DOHH2 (cell line): ENCODE data around the gene CRPPA.
A peak's percentile ranks its signal among the peaks of the same experiment; 100 is the strongest.

Experiments used
- H3F3A ChIP-seq: fragments of 200-600 bp; sonication (generic), shearing (Covaris generic); 2 replicates; pipeline ENCODE4 v1.6.0; 2016; ENCODE audit warnings: antibody characterized with exemption, mild to moderate bottlenecking; ENCODE audit not compliant: control insufficient read depth, insufficient read depth
- H3K27ac ChIP-seq: fragments of 200-600 bp; sonication (generic); 2 replicates; pipeline ENCODE4 v1.5.1; 2014; ENCODE audit warnings: low read depth, mild to moderate bottlenecking, low read length, moderate library complexity
- H3K27me3 ChIP-seq: fragments of 200-600 bp; sonication (generic); 2 replicates; pipeline ENCODE4 v1.6.1; 2014; ENCODE audit warnings: mild to moderate bottlenecking, low read length, mixed read lengths; ENCODE audit not compliant: control insufficient read depth
- H3K36me3 ChIP-seq: fragments of 200-600 bp; sonication (generic); 2 replicates; pipeline ENCODE4 v1.6.1; 2014; ENCODE audit warnings: mild to moderate bottlenecking, low read length, moderate library complexity, mixed read lengths; ENCODE audit not compliant: control insufficient read depth
- H3K4me1 ChIP-seq: fragments of 200-600 bp; sonication (generic); 2 replicates; pipeline ENCODE4 v1.6.1; 2014; ENCODE audit warnings: mild to moderate bottlenecking, low read length, mixed read lengths; ENCODE audit not compliant: control insufficient read depth
- H3K4me2 ChIP-seq: fragments of 200-600 bp; sonication (generic); 2 replicates; pipeline ENCODE4 v1.6.0; 2014; ENCODE audit warnings: mild to moderate bottlenecking, low read length, moderate library complexity
- H3K4me3 ChIP-seq: fragments of 200-600 bp; sonication (generic); 2 replicates; pipeline ENCODE4 v1.5.1; 2014; ENCODE audit warnings: mild to moderate bottlenecking, low read length, mixed read lengths
- H3K79me2 ChIP-seq: fragments of 200-600 bp; sonication (generic); 2 replicates; pipeline ENCODE4 v1.6.1; 2014; ENCODE audit warnings: mild to moderate bottlenecking, low read length, mixed read lengths; ENCODE audit not compliant: control insufficient read depth
- H3K9me2 ChIP-seq: fragments of 200-600 bp; sonication (generic); replicated peaks from 2 replicates; pipeline ENCODE4 v1.6.1; 2014; ENCODE audit warnings: mild to moderate bottlenecking, low read length, mixed read lengths; ENCODE audit not compliant: control insufficient read depth
- H3K9me3 ChIP-seq: fragments of 200-600 bp; sonication (generic); 2 replicates; pipeline ENCODE4 v1.6.1; 2014; ENCODE audit warnings: antibody characterized with exemption, low read length, mixed read lengths; ENCODE audit not compliant: control insufficient read depth, insufficient read depth
- H4K20me1 ChIP-seq: fragments of 200-600 bp; sonication (generic); 2 replicates; pipeline ENCODE4 v1.6.0; 2014; ENCODE audit warnings: low read depth, mild to moderate bottlenecking, antibody characterized with exemption, low read length, moderate library complexity; ENCODE audit not compliant: control insufficient read depth, insufficient read depth
- EZH2phosphoT487 ChIP-seq: fragments of 200-600 bp; sonication (generic); IDR thresholded peaks from 2 replicates; pipeline ENCODE4 v1.6.1; 2017; ENCODE audit warnings: borderline replicate concordance, mild to moderate bottlenecking, antibody characterized with exemption, low read length, moderate library complexity, mixed read lengths
- TF ChIP-seq, protein P1 (sequence below): fragments of 200-600 bp; sonication (generic); IDR thresholded peaks from one replicate; pipeline ENCODE4 v1.5.1; 2014; ENCODE audit warnings: antibody characterized with exemption, mild to moderate bottlenecking, low read depth, low read length; ENCODE audit not compliant: poor library complexity, severe bottlenecking

The CRPPA gene

DNA sequence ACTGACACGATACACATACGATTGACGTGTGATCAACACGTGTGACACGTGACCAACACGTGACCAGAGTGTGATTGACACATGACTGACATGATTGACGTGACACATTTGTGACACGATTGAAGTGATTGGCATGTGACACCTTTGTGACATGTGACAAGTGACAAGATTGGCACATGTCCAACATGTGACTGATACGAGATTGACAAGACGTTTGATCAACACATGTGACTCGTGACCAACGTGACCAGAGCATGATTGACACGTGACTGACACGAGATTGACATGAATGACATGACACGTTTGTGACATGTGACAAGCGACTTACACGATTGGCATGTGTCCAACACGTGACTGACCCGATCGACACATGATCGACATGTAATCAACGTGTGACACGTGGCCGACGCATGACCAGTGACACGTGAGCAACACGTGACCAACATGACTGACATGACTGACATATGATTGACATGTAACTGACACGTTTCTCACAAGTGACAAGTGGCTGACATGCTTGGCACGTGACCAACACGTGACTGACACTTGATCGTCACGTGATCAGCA, 22.0 kb downstream of the CRPPA start:
- Histone ChIP-seq H3K4me2 (no peak overlapping the region), H3K4me3 (no peak overlapping the region), H4K20me1 (no peaks in the 10 kb centered on the region), H3K79me2 (no peaks in the 10 kb centered on the region), H3K9me3 (peaks cover 73% of the 10 kb centered on the region), H3K36me3 (peaks cover 15% of the 10 kb centered on the region; the same call in 1 of the 2 replicates), H3K4me1 (no peaks in the 10 kb centered on the region), H3K9me2 (no peaks in the 10 kb centered on the region), H3K27ac (no peak overlapping the region), H3K27me3 (no peaks in the 10 kb centered on the region), H3F3A (peaks cover 37% of the 10 kb centered on the region)
- TF ChIP-seq, protein P1, sequence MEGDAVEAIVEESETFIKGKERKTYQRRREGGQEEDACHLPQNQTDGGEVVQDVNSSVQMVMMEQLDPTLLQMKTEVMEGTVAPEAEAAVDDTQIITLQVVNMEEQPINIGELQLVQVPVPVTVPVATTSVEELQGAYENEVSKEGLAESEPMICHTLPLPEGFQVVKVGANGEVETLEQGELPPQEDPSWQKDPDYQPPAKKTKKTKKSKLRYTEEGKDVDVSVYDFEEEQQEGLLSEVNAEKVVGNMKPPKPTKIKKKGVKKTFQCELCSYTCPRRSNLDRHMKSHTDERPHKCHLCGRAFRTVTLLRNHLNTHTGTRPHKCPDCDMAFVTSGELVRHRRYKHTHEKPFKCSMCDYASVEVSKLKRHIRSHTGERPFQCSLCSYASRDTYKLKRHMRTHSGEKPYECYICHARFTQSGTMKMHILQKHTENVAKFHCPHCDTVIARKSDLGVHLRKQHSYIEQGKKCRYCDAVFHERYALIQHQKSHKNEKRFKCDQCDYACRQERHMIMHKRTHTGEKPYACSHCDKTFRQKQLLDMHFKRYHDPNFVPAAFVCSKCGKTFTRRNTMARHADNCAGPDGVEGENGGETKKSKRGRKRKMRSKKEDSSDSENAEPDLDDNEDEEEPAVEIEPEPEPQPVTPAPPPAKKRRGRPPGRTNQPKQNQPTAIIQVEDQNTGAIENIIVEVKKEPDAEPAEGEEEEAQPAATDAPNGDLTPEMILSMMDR, result no peak
- no peak for TF ChIP-seq EZH2phosphoT487

DNA sequence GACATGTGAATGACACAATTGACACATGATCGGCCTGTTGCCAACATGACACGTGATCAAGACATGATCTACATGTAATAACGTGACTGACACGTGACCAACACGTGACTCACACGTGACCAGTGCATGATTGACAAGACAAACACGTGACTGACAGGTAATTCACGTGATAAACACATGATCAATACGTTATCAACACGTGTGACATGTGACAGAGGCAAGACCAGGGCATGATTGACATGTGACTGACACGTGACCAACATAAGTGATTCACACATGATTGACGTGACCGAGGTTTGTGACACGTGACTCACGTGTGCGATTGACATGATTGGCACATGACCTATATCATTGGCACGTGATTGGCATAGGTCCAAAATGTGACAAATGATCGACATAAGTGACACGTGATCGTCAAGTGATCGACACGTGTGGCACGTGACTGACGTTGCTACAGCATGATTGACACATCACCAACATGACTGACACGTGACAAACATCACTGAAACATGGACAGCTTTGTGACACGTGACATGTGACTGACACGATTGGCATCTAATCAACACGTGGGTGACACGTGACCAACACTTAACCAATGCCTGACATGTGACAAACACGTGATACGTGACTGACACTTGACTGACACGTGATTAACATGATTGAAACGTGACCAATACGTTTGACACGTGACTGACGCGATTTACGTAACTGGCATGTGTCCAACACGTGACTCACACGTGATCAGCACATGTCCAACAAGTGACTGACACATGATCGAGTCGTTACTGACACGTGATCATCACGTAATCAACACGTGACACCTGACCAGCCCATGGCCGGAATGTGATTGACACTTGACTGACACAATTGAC, 23.0 kb downstream of the CRPPA start:
- Histone ChIP-seq H3F3A (peaks cover 37% of the 10 kb centered on the region), H3K27me3 (no peaks in the 10 kb centered on the region), H3K4me3 (no peak overlapping the region; the same call in 1 of the 2 replicates), H4K20me1 (no peaks in the 10 kb centered on the region), H3K4me1 (no peaks in the 10 kb centered on the region), H3K9me3 (peaks cover 74% of the 10 kb centered on the region), H3K36me3 (peaks cover 15% of the 10 kb centered on the region; the same call in 1 of the 2 replicates), H3K79me2 (no peaks in the 10 kb centered on the region), H3K27ac (no peak overlapping the region), H3K9me2 (no peaks in the 10 kb centered on the region), H3K4me2 (no peak overlapping the region)
- TF ChIP-seq, protein P1, result no peak
- TF ChIP-seq EZH2phosphoT487, result no peak

DNA sequence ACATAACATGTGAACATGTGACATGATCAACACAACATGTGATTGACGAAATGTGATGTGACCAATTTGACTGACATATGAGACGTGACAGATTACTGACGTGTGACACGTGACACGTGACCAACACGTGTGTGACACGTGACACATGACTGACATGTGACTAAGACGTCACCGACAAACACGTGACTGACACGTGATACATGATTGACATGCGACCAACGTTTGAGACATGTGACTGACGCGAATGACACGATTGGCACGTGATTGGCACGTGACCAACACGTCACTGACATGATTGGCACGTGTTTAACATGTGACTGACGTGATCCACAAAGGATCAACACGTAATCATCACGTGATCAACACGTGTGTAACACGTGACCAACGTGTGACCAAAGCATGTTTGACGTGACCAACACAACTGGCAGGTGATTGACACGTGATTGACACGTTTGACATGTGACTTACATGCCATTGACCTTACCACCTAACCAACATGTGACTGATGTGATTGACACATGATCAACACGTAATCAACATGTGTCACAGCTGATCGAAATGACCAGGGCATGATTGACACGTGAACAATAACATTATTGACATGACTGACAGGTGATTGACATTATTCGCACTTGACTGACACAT, 23.7 kb downstream of the CRPPA start:
- Histone ChIP-seq H3F3A (peaks cover 37% of the 10 kb centered on the region), H3K79me2 (no peaks in the 10 kb centered on the region), H3K9me3 (peaks cover 69% of the 10 kb centered on the region), H3K27ac (no peak overlapping the region), H3K9me2 (no peaks in the 10 kb centered on the region), H3K4me1 (no peaks in the 10 kb centered on the region), H3K4me3 (peak overlapping the region; percentile 8; the same call in 1 of the 2 replicates), H3K4me2 (no peak overlapping the region), H3K27me3 (no peaks in the 10 kb centered on the region), H4K20me1 (no peaks in the 10 kb centered on the region), H3K36me3 (peaks cover 15% of the 10 kb centered on the region; the same call in 1 of the 2 replicates)
- TF ChIP-seq, protein P1, result no peak
- no peak for TF ChIP-seq EZH2phosphoT487
